Psoas muscle (tissue), 8 donors: ENCODE results near the gene RSPH3. TPM values are rescaled to one million over a fixed set of nuclear protein-coding genes. Genes with fewer than 3 reads are reported as not detected.

Source experiments
- ATAC-seq, 4 donors: fragments of 200-7000 bp; cut with Tn5 transposase; one replicate each; pipeline ENCODE4 v1.9.1; 2020; ENCODE audit warnings: moderate library complexity in 3 of 4, mild to moderate bottlenecking in 2 of 4
- DNase-seq, 2 donors: peaks; one replicate each; pipeline ENCODE4 v3.0.0-alpha.2; 2020
- H3K27ac ChIP-seq: fragments of 200-600 bp; one replicate; pipeline ENCODE4 v1.8.0; 2022
- H3K27me3 ChIP-seq, 3 donors: fragments of 200-600 bp in 1 of 3; one replicate each; pipeline versions ENCODE4 v1.6.1 to v1.8.0; 2013 to 2022; ENCODE audit warnings: low read length in 2 of 3, mild to moderate bottlenecking in 2 of 3, moderate library complexity in 1 of 3; ENCODE audit not compliant: insufficient read depth in 3 of 3
- H3K36me3 ChIP-seq, 2 donors: fragments of 200-600 bp in 1 of 2; one replicate each; pipeline versions ENCODE4 v1.6.1 to v1.8.0; 2013 to 2022; ENCODE audit warnings: low read depth in 1 of 2, mild to moderate bottlenecking in 1 of 2, moderate library complexity in 1 of 2; ENCODE audit not compliant: insufficient read depth in 1 of 2
- H3K4me1 ChIP-seq: fragments of 200-600 bp; one replicate; pipeline ENCODE4 v1.8.0; 2022
- H3K4me3 ChIP-seq: fragments of 200-600 bp; one replicate; pipeline ENCODE4 v1.8.0; 2022; ENCODE audit warnings: mild to moderate bottlenecking
- H3K9me3 ChIP-seq: fragments of 200-600 bp; one replicate; pipeline ENCODE4 v1.8.0; 2022
- CTCF ChIP-seq: fragments of 200-600 bp; IDR thresholded peaks from one replicate; pipeline ENCODE4 v1.8.0; 2022; ENCODE audit warnings: antibody characterized with exemption
- WGBS, 3 donors: extraction: QIAGEN DNeasy Blood & Tissue Kit; methylation state at CpG; one replicate each; pipeline versions ENCODE4 v1.1.6 to v1.1.7; 2013; 5-methylcytosine and 5-hydroxymethylcytosine counted together
- intact Hi-C, 2 donors: fragments of 100-400 bp; cut with DNase I; formaldehyde crosslinking; loops; one replicate each; pipeline versions ENCODE4 v1.11.0 to v1.14.2; 2022
- polyA plus RNA-seq, 3 donors: library from polyadenylated mRNA; stranded (reverse); fragments of 200-250 nt; gene quantifications; one replicate each; pipeline ENCODE4 v1.2.3, GENCODE V29; 2013
- total RNA-seq, 4 donors: library from RNA; stranded (reverse); fragmentation: NEBNext Ultra II Directional in 2 of 4; extraction: Animal tissue kit (Norgen Biotek cat#: 25700) in 2 of 4; gene quantifications; one replicate each; pipeline versions ENCODE4 v1.2.1 to v1.2.4, GENCODE V29; 2021 to 2023
- donor health status: healthy with polysubstance abuse.
- donor health status: DM: no; HTN: no; CAD: no; lungs with moderate emphysema.
- donor health status: Bipolar disorder and iron deficiency.
- donor health status: healthy.
- donor health status: DM: yes; HTN: yes; CAD: no.
- donor health status: DM: no; HTN: no; CAD: no.
- donor health status: DM: no; HTN: no; CAD: no.
- donor health status: DM: yes; HTN: yes; CAD: no.

Gene RSPH3
- total and polyA plus RNA-seq, 7 donors = 1.4 to 5.2 (median 2.8) TPM

DNA sequence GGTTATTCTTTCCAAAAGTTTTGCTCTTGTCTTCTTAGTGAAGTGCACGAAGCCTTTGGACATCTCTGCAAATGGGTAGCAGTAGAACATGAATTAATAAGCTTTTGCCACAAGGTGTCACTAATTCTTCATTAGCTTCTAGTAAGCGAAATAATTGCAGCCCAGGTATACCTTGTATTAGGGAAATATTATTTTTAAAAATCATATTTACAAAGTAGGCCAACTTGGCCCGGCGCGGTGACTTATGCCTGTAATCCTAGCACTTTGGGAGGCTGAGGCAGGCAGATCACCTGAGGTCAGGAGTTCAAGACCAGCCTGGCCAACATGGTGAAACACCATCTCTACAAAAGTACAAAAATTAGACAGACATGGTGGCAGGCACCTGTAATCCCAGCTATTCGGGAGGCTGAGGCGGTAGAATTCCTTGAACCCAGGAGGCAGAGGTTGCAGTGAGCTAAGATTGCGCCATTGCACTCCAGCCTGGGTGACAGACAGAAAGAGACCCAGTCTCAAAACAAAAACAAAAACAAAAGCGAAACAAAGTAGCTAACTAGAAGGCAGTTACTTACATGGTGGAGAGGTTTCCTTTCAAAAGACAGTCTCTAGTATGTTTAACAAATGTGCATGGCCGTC lies 8.8 kb upstream of the RSPH3 start:
- Histone ChIP-seq H3K27me3 (no peaks in the 10 kb centered on the region), H3K36me3 (no peaks in the 10 kb centered on the region), H3K9me3 (no peaks in the 10 kb centered on the region), H3K4me1 (no peaks in the 10 kb centered on the region), H3K4me3 (no peak overlapping the region), H3K27ac (no peak overlapping the region)
- intact Hi-C loops = loop anchor here in 1 of 2 donors (10.0 kb wide), 1 partner anchor 126 kb away; no protein-coding TSS in a partner anchor
- no peak for ATAC-seq
- DNase-seq = no peak
- peak; percentile 34 for TF ChIP-seq CTCF
- 85 to 89% (median 88%) methylated on average over 10 of the region's 10 CpGs for WGBS, 3 donors

GRCh38 chr6:159007510-159007909 lies 7.5 kb upstream of the RSPH3 start:
- no peak overlapping the region for H3K4me3 ChIP-seq
- no peaks in the 10 kb centered on the region for H3K9me3 ChIP-seq
- peaks cover 5% of the 10 kb centered on the region for H3K4me1 ChIP-seq
- no peaks in the 10 kb centered on the region for H3K27me3 ChIP-seq
- 85 to 89% (median 87%) methylated on average over 5 of the region's 5 CpGs for WGBS, 3 donors
- DNase-seq (no peak), ATAC-seq (no peak)
- TF ChIP-seq CTCF = no peak
- no peak overlapping the region for H3K27ac ChIP-seq
- no peaks in the 10 kb centered on the region for H3K36me3 ChIP-seq
- intact Hi-C loops = loop anchor here in 1 of 2 donors (10.0 kb wide), 1 partner anchor 127 kb away; no protein-coding TSS in a partner anchor

GRCh38 chr6:159005436-159005835 lies 5.4 kb upstream of the RSPH3 start:
- no peak for DNase-seq
- Histone ChIP-seq H3K9me3 (no peaks in the 10 kb centered on the region), H3K27ac (no peak overlapping the region), H3K4me1 (peaks cover 13% of the 10 kb centered on the region), H3K36me3 (no peaks in the 10 kb centered on the region), H3K4me3 (no peak overlapping the region), H3K27me3 (no peaks in the 10 kb centered on the region)
- intact Hi-C loops = loop anchor here in 1 of 2 donors (10.0 kb wide), 1 partner anchor 129 kb away; no protein-coding TSS in a partner anchor
- WGBS, 3 donors = 86 to 88% (median 87%) methylated on average over 5 of the region's 5 CpGs
- TF ChIP-seq CTCF = no peak
- ATAC-seq = no peak

GRCh38 chr6:159004592-159004991 lies 4.6 kb upstream of the RSPH3 start:
- intact Hi-C loops = loop anchor here in 1 of 2 donors (10.0 kb wide), 1 partner anchor 130 kb away; no protein-coding TSS in a partner anchor
- ATAC-seq (no peak), DNase-seq (no peak)
- H3K4me3 ChIP-seq = no peak overlapping the region
- H3K4me1 ChIP-seq = peaks cover 13% of the 10 kb centered on the region
- H3K27ac ChIP-seq = no peak overlapping the region
- no peaks in the 10 kb centered on the region for H3K36me3 ChIP-seq
- no peaks in the 10 kb centered on the region for H3K9me3 ChIP-seq
- H3K27me3 ChIP-seq = no peaks in the 10 kb centered on the region
- WGBS, 3 donors = 79 to 81% (median 80%) methylated on average over 3 of the region's 3 CpGs
- no peak for TF ChIP-seq CTCF
